Heart right ventricle (tissue), 16 donors: Measurements from ENCODE around the gene ACTBL2. TPM values are rescaled to one million over a fixed set of nuclear protein-coding genes. Genes with fewer than 3 reads are reported as not detected.
A peak's percentile ranks its signal among the peaks of the same experiment; 100 is the strongest.

Source experiments
- ATAC-seq, 8 donors: fragments of 200-7000 bp; cut with Tn5 transposase; one replicate each; pipeline ENCODE4 v1.9.1; 2020; ENCODE audit warnings: mild to moderate bottlenecking in 8 of 8, moderate library complexity in 8 of 8, moderate number of reproducible peaks in 1 of 8
- DNase-seq, 2 donors: peaks; one replicate each; pipeline ENCODE4 v3.0.0-alpha.2; 2020
- H3K27ac ChIP-seq, 10 donors: fragments of 200-600 bp; sonication (generic) in 2 of 10; one replicate each; pipeline versions ENCODE4 v1.5.0 to v1.8.0; 2020 to 2022; ENCODE audit warnings: mild to moderate bottlenecking in 3 of 10
- H3K27me3 ChIP-seq, 7 donors: fragments of 200-600 bp; one replicate each; pipeline ENCODE4 v1.8.0; 2021 to 2022; ENCODE audit warnings: mild to moderate bottlenecking in 2 of 7
- H3K36me3 ChIP-seq, 9 donors: fragments of 200-600 bp; sonication (generic) in 1 of 9; one replicate each; pipeline versions ENCODE4 v1.5.0 to v1.8.0; 2020 to 2022; ENCODE audit warnings: mild to moderate bottlenecking in 2 of 9
- H3K4me1 ChIP-seq, 9 donors: fragments of 200-600 bp; sonication (generic) in 1 of 9; one replicate each; pipeline versions ENCODE4 v1.5.0 to v1.8.0; 2020 to 2022; ENCODE audit warnings: mild to moderate bottlenecking in 4 of 9
- H3K4me3 ChIP-seq, 10 donors: fragments of 200-600 bp; sonication (generic) in 2 of 10; one replicate each; pipeline versions ENCODE4 v1.5.0 to v1.8.0; 2020 to 2022; ENCODE audit warnings: mild to moderate bottlenecking in 7 of 10, moderate library complexity in 2 of 10
- H3K9me3 ChIP-seq, 11 donors: fragments of 200-600 bp in 10 of 11; sonication (generic) in 2 of 11; one replicate each; pipeline versions ENCODE4 v1.5.0 to v1.8.0; 2013 to 2022; ENCODE audit warnings: mild to moderate bottlenecking in 2 of 11, control low read depth in 1 of 11, moderate library complexity in 1 of 11
- CTCF ChIP-seq, 9 donors: fragments of 200-600 bp; sonication (generic) in 2 of 9; IDR thresholded peaks; one replicate each; pipeline versions ENCODE4 v1.5.0 to v1.8.0; 2021 to 2022; ENCODE audit warnings: antibody characterized with exemption in 9 of 9, mild to moderate bottlenecking in 5 of 9, moderate library complexity in 1 of 9
- WGBS, 2 donors: extraction: QIAGEN DNeasy Blood & Tissue Kit; methylation state at CpG; one replicate each; pipeline ENCODE4 v1.1.7; 2013; ENCODE audit warnings: inconsistent platforms in 1 of 2; 5-methylcytosine and 5-hydroxymethylcytosine counted together
- intact Hi-C, 10 donors: fragments of 100-400 bp; cut with DNase I; formaldehyde crosslinking; loops; one replicate each; pipeline versions ENCODE4 v1.11.1 to v1.14.2; 2022
- polyA plus RNA-seq, 2 donors: library from polyadenylated mRNA; stranded (reverse); fragments of 200-250 nt; gene quantifications; one replicate each; pipeline ENCODE4 v1.2.3, GENCODE V29; 2013
- total RNA-seq, 10 donors: library from RNA; stranded (reverse); fragmentation: NEBNext Ultra II Directional in 3 of 10; extraction: Animal tissue kit (Norgen Biotek cat#: 25700) in 3 of 10; gene quantifications; one replicate each; pipeline versions ENCODE4 v1.2.1 to v1.2.4, GENCODE V29; 2021 to 2023
- donor health status: Arrhythmogenic right ventricular cardiomyopathy.
- donor health status: ischemic (EF 13 %, LVEDD 7.1; RV severe dilation, severe dysfunction).
- donor health status: healthy with polysubstance abuse.
- donor health status: DM: no; HTN: yes; CAD: no.
- donor health status: DM: no; HTN: no; CAD: no.
- donor health status: ischemic (EF 25% LVEDD 6.9; RV normal size, moderate dysfunction).
- donor health status: ischemic (EF 25% LVEDD 5.7; RV mildly dilated, moderate dysfunction).
- donor health status: healthy.
- donor health status: DM: yes; HTN: yes; CAD: no.
- donor health status: Ischemic cardiomyopathy.
- donor health status: ischemic (EF 35%, LVEDD 5.7; RV mildly dilated, moderate dysfunction).
- donor health status: nonischemic (EF 11% LVEDD 7.7; RV severe dilation, severe dysfunction).
- donor health status: DM: yes; HTN: yes; CAD: no.
- donor health status: PGD.
- donor health status: ischemic (EF 29% LVEDD 5.4; RV normal size, mild dysfunction).
- donor health status: nonischemic (EF 23%, LVEDD 6.1; RV moderate dilation, normal function).

The ACTBL2 gene
- total and polyA plus RNA-seq, 12 donors: not detected

- H3K27me3 ChIP-seq: no peaks in the 10 kb centered on the region
- peaks cover 0 to 28% (median 4%) of the 10 kb centered on the region in 9 donors for H3K4me1 ChIP-seq
- ATAC-seq (peak in 2 of 8 donors; percentile 46 to 51), DNase-seq (no peak)
- no peak overlapping the region for H3K27ac ChIP-seq
- 53 to 56% methylated on average over 2 of the region's 2 CpGs for WGBS, 2 donors
- H3K36me3 ChIP-seq: no peaks in the 10 kb centered on the region
- H3K4me3 ChIP-seq: no peak overlapping the region
- no peak for TF ChIP-seq CTCF (IDR thresholded peaks at IDR 0.05)
- no peaks in the 10 kb centered on the region for H3K9me3 ChIP-seq
- intact Hi-C loops: no loop called here
These were observed 46.9 kb downstream of the ACTBL2 start for GRCh38 chr5:57435701-57436134.

GRCh38 chr5:57434683-57435082, 47.9 kb downstream of the ACTBL2 start:
- Histone ChIP-seq H3K9me3 (no peaks in the 10 kb centered on the region), H3K4me3 (no peak overlapping the region), H3K27ac (no peak overlapping the region), H3K36me3 (no peaks in the 10 kb centered on the region), H3K4me1 (peaks cover 0 to 28% (median 4%) of the 10 kb centered on the region in 9 donors), H3K27me3 (no peaks in the 10 kb centered on the region)
- 57 to 69% methylated on average over 3 of the region's 3 CpGs for WGBS, 2 donors
- DNase-seq: no peak
- no peak for ATAC-seq
- intact Hi-C loops: loop anchor here in 2 of 10 donors (5.0 kb wide), 1 partner anchor 137 kb away; no protein-coding TSS in a partner anchor
- no peak for TF ChIP-seq CTCF (IDR thresholded peaks at IDR 0.05)

GRCh38 chr5:57434227-57434640, 48.4 kb downstream of the ACTBL2 start:
- H3K9me3 ChIP-seq: no peaks in the 10 kb centered on the region
- H3K4me1 ChIP-seq: peaks cover 0 to 28% (median 4%) of the 10 kb centered on the region in 9 donors
- H3K27me3 ChIP-seq: no peaks in the 10 kb centered on the region
- intact Hi-C loops: loop anchor here in 2 of 10 donors (5.0 kb wide), 1 partner anchor 137 kb away; no protein-coding TSS in a partner anchor
- no peak overlapping the region for H3K4me3 ChIP-seq
- no peak for TF ChIP-seq CTCF (IDR thresholded peaks at IDR 0.05)
- 17 to 25% methylated on average over 2 of the region's 2 CpGs for WGBS, 2 donors
- no peaks in the 10 kb centered on the region for H3K36me3 ChIP-seq
- DNase-seq (peak in 1 of 2 donors; percentile 29), ATAC-seq (peak in 6 of 8 donors; percentile 57 to 86 (median 72))
- no peak overlapping the region for H3K27ac ChIP-seq

- intact Hi-C loops: loop anchor here in 2 of 10 donors (5.0 kb wide), 1 partner anchor 136 kb away; no protein-coding TSS in a partner anchor
- WGBS, 2 donors: 88 to 92% methylated on average over 2 of the region's 2 CpGs
- peak in 2 of 9 donors; percentile 13 to 41 for TF ChIP-seq CTCF (IDR thresholded peaks at IDR 0.05)
- Histone ChIP-seq H3K4me1 (peaks cover 0 to 21% (median 2%) of the 10 kb centered on the region in 9 donors), H3K27me3 (no peaks in the 10 kb centered on the region), H3K9me3 (no peaks in the 10 kb centered on the region), H3K4me3 (no peak overlapping the region), H3K27ac (no peak overlapping the region), H3K36me3 (no peaks in the 10 kb centered on the region)
- DNase-seq: no peak
- no peak for ATAC-seq
These were observed 49.7 kb downstream of the ACTBL2 start for GRCh38 chr5:57432876-57433275.
